HG02938 (cell line): ENCODE measurements around the gene SAT2.

Experiments
- ATAC-seq: cut with Tn5 transposase; IDR thresholded peaks from one replicate; pipeline ENCODE4 v1.9.1; 2021; ENCODE audit warnings: mild to moderate bottlenecking, moderate library complexity; ENCODE audit not compliant: unreplicated experiment

Gene SAT2

GRCh38 chr17:7576432-7576937 lies 51.1 kb downstream of the SAT2 start:
- no peak for ATAC-seq
